IPS DF 4.7 (cell line): Measurements from ENCODE around the gene MTUS2.
"Not testable (repeated sequence)": the region's sequence is repeated elsewhere in the genome, so short reads cannot be mapped to it uniquely, and the experiment has no call there.

Source experiments
- DNase-seq: peaks from one replicate; pipeline ENCODE4 v3.0.0-alpha.2; 2013; ENCODE audit warnings: low spot score; ENCODE audit errors: extremely low read depth

MTUS2 gene

DNA sequence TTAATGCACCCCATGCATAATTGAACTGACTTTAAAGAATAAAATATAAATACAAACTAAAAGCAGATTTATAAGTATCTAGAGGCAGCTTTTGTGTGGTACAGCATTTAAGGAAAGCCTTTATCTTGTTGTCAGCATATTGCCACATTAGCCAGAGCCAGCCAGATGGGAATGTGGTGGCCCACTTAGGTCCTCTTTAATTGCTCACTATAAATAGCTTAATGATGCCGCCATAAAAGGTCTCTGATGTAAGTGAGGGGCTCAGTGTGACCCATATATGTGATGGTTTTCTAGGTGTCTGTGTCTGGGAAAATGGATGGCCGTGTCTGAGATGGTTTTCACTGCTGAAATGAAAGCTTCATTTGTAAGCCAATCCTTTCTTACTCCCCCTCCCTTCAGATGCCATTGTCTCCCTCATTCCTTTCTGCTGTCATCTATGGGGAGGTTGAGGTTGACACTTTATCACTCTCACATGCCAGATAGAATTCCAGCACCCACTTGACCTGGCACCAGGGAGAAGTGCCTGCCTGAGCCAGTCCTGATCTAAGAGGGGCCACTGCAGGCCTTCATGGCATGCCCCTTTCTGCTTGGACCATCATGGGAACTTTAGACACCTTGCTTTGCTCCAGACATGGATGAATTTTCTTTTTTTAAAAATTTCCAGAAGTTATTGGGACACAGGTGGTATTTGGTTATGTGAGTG lies 135.3 kb downstream of the MTUS2 start:
- DNase-seq: no peak

GRCh38 chr13:28958018-28958417 lies 137.9 kb downstream of the MTUS2 start:
- DNase-seq: no peak

DNA sequence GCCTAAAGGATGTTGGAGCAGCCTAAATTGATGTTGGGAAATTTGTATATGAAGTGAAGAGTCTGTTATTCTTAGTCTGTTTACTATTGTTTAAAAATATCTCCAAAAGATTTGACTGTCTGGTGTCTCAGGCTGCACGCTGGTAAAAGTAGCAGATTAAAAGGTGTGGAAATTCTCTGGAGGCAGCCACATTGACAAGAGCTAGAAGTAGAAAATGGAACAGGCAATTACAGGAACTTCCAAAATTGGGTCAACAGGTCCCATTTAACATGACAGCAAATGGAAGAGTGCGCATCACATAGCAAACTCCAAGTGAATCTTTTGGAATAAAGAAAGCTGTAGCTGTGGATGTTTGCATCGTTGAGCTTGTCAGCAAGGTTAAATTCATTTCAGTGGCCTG lies 138.3 kb downstream of the MTUS2 start:
- DNase-seq: no peak

DNA sequence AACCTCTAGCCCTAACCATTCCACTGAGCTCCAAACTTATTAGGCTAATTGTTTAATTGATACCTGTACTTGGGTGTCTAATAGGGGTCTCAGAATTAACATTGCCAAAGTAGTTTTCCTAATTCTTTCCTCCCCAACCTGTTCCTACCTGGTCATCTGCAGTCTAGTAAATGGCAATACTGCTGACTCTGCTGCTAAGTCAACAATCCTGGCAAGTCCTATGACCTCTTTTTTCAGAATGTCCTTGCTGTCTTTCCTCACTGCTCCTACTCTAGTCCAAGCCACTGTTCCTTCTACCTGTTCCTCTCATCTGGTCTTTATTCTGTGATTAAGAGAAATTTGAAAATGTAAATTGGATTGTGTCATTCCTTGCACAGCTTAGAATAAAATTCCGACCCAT lies 143.9 kb downstream of the MTUS2 start:
- no peak for DNase-seq

- DNase-seq: no peak
These were observed 144.7 kb downstream of the MTUS2 start for GRCh38 chr13:28964803-28965202.

- no peak for DNase-seq
These were observed 147.1 kb downstream of the MTUS2 start for GRCh38 chr13:28967029-28967915.

DNA sequence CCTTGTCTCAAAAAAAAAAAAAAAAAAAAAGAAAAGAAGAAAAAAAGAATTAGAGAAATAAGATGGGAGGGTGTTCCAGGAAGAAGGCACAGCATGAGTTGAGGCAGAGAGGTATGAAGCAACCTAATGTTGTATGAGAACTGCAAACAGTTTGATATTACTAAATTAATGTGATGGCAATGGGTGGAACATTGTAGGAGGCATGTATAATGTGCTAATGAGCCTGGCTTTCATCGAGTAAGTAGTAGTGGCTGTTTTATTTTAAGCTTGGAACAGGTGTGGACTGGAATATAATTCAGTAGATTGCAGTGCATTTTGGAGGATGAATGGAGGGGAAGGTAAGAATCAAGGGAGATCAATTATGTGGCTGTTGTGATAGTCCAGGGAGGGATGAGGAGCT lies 156.1 kb downstream of the MTUS2 start:
- no peak for DNase-seq

GRCh38 chr13:28976636-28977035 lies 156.5 kb downstream of the MTUS2 start:
- DNase-seq: no peak

GRCh38 chr13:28978574-28978973 lies 158.4 kb downstream of the MTUS2 start:
- no peak for DNase-seq

DNA sequence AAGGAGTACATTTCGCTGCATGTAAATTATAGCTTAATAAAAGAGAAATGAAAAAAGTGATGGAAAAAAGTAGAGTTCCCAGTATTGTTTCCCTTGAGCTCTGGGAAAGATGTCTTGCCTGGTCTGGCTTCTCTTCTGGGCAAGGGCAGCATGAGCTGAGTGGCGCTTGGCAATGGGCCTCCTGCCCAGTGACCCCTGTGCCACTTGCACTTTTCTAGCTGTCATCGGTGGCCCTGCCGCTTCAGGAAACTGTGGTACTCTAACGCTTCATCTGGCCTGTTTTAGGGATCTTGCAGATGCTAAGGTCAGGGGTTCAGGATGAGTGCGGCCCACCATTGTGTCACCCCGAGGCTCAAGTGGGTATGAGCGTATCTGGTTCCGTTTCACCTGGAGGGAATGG lies 161.4 kb downstream of the MTUS2 start:
- no peak for DNase-seq

DNA sequence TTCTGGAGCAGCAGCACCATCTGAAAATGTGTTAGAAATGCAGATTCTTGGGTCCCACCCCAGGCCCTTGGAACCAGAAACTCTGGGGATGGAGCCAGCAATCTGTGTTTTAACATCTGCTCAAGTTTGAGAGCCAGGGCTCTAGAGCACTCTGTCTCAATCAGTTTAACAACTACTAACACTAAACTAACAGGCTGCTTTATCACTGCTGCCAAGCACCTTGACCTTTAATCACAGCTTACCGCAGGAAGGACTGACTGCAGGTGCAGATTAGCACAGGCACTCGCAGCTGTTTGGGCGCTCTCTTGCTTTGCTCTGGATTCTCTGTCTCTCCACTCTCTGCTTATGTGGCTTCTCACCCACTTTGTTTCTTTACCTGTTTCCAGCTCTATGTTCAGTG lies 163.5 kb downstream of the MTUS2 start:
- no peak for DNase-seq

DNA sequence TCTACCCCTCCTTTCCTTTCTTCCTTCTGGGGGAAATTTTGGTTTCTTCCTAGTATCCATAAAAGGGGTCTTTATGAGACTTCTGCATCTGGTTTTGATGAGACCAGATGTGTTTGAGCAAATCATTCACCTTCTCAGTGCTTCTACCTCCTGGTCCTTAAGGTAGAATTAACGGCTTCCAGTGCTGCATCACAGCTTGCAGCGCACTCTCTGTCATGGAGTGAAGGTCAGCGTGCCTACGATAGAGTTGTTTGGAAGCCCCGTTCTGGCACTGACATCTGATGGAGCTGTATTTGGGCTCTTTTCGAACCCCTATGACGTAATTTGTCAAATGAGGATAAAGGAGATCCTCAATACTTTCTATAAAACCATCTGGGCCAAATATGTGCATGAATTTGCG lies 164.2 kb downstream of the MTUS2 start:
- no peak for DNase-seq

- no peak for DNase-seq
These were observed 164.7 kb downstream of the MTUS2 start for GRCh38 chr13:28984825-28985224.

- DNase-seq: not testable (repeated sequence)
These were observed 170.2 kb downstream of the MTUS2 start for GRCh38 chr13:28990378-28990777.

GRCh38 chr13:28991764-28992163 lies 171.6 kb downstream of the MTUS2 start:
- DNase-seq: no peak

- DNase-seq: no peak
These were observed 180.7 kb downstream of the MTUS2 start for GRCh38 chr13:29000826-29001225.

DNA sequence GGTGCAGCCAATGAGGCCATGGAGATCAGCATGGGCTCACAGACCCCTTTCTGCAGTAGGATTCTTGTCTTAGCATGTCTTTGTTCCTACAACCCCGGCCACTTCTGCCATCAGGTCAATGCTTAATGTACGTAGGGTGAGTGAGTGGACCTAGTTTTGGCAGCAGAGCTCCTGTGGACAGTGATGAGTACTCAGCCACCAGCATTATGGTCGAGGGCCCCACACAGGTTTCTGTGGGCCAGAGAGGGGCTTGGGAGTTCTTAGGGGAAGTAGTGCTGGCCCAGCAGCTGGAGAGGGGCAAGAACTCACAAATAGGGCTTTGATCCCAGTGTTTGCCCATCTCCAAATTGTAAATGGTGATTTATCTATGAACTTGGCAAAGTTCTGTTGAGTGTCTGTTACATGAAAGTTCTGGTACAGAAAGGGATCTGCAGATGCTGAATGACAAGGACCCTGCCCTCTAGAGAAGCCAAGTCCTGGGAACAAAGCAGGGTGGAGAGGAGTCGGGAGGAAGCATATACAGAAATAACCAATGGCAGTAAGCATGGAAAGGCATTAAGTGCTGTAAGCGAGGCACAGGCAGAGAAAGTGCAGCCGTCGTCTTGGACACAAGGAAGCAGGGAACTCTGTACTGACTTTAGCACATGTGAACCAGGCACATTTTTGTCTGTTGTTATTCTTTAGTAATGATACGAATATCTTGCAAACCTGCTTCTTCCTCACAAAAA lies 185.1 kb downstream of the MTUS2 start:
- no peak for DNase-seq

DNA sequence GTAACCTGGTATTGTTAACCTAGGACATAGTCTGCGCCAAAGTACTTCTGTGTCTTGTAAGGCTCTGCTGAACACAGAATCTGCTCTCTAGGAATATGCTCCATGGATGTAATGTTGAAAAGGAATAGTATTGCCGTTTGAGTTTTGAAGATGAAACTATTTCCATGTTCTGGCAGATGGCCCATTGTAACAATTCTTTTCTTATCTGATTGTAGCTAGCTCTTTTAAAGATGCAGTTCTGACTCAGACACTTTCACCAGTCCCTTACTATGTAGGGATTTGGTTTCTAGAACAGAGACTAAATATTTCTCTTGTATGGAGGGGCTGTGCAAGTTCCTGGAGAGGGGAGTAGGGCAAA lies 185.6 kb downstream of the MTUS2 start:
- DNase-seq: no peak

DNA sequence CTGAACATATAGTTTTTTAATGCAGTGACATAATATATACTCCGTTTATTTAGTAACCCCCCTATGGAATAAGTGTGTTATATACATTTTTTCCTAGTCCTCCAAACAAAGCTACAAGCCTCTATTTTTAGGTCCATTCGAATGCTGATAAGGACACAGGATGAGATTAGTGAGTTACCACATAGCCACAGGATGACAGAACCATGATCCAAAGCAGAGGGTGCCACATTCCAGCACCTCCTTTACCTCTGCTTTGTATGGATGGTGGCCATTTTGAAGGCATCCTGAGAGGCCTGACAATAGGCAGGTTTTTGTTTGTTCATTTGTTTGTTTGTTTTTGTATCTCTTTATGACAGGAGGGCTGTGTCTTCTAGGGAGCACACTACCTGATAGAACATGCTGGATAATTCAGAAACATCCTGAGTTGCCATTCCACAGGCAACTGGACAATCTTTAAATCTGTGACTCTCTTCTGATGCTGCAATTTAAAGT lies 186.3 kb downstream of the MTUS2 start:
- DNase-seq: no peak

DNA sequence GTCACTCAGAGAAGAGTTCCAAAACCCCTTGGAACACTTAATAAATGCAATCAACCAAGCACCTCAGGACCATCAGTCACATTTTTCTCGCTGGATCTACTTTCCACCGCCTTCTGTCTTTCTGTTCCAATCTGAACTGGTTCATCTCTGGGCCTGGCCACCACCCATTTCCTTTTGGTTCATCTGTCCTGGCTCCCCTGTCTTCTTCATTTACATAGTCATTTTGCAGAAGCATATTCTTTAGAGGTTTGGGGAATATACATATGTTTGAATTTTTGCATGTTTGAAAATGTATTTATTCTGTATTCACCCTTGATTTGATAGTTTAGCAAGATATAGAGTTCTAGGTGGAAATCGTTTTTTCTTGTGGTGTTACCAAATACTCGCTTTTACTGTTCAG lies 188.2 kb downstream of the MTUS2 start:
- DNase-seq: no peak

- DNase-seq: no peak
These were observed 200.2 kb downstream of the MTUS2 start for GRCh38 chr13:29020314-29020713.

GRCh38 chr13:29021311-29021710 lies 201.2 kb downstream of the MTUS2 start:
- DNase-seq: no peak
